ENCODE data around the gene PPP1R13L. TPM values are rescaled to one million over a fixed set of nuclear protein-coding genes. Genes with fewer than 3 reads are reported as not detected.
"Not testable (repeated sequence)": the region's sequence is repeated elsewhere in the genome, so short reads cannot be mapped to it uniquely, and the experiment has no call there.

Gene PPP1R13L
- total RNA-seq, 6 experiments from 2014 or later, result 10.2 to 24.7 (median 22.2) TPM

GRCh38 chr19:45439569-45440258, 34.8 kb upstream of the PPP1R13L start:
- peak; percentile 100 for TF ChIP-seq CTCF (IDR thresholded peaks at IDR 0.05)
- Mint-ChIP-seq H3K36me3 (ENCODE audit: low read depth) (no peaks in the 10 kb centered on the region), H3K4me1 (ENCODE audit: low read depth) (peaks cover 38% of the 10 kb centered on the region), H3K27ac (peak overlapping the region; percentile 82), H3K9me3 (no peaks in the 10 kb centered on the region), H3K4me3 (peak overlapping the region; percentile 59), H3K27me3 (ENCODE audit: insufficient read depth) (peaks cover 8% of the 10 kb centered on the region)
- peak; percentile 84 for DNase-seq

GRCh38 chr19:45439190-45439568, 34.3 kb upstream of the PPP1R13L start:
- Mint-ChIP-seq H3K9me3 (no peaks in the 10 kb centered on the region), H3K4me3 (0 out of 2 replicates have a peak overlapping the region, but pooled peaks have one; percentile 17), H3K4me1 (ENCODE audit: low read depth) (peaks cover 33% of the 10 kb centered on the region), H3K27ac (peak overlapping the region; percentile 36), H3K27me3 (ENCODE audit: insufficient read depth) (peaks cover 4% of the 10 kb centered on the region; the same call in 1 of the 2 replicates), H3K36me3 (ENCODE audit: low read depth) (no peaks in the 10 kb centered on the region)
- no peak for DNase-seq
- TF ChIP-seq CTCF (IDR thresholded peaks at IDR 0.05), result no peak

GRCh38 chr19:45437328-45437727, 32.5 kb upstream of the PPP1R13L start:
- Mint-ChIP-seq H3K27me3 (ENCODE audit: insufficient read depth) (peaks cover under 1% of the 10 kb centered on the region; the same call in 1 of the 2 replicates), H3K4me3 (no peak overlapping the region), H3K4me1 (ENCODE audit: low read depth) (peaks cover 17% of the 10 kb centered on the region)

GRCh38 chr19:45432543-45432942, 27.7 kb upstream of the PPP1R13L start:
- not testable (repeated sequence) for H3K9me3 Mint-ChIP-seq; H3K36me3 Mint-ChIP-seq (ENCODE audit: low read depth); H3K4me3 Mint-ChIP-seq; DNase-seq; H3K27ac Mint-ChIP-seq; H3K27me3 Mint-ChIP-seq (ENCODE audit: insufficient read depth)
- H3K4me1 Mint-ChIP-seq (ENCODE audit: low read depth), result peaks cover 19% of the 10 kb centered on the region

More at GRCh38 chr19:45437328-45437727, 32.5 kb upstream of the PPP1R13L start:
- no peak for TF ChIP-seq CTCF (IDR thresholded peaks at IDR 0.05)
- DNase-seq, result no peak
- Mint-ChIP-seq H3K27ac (no peak overlapping the region), H3K36me3 (ENCODE audit: low read depth) (no peaks in the 10 kb centered on the region), H3K9me3 (no peaks in the 10 kb centered on the region)

GRCh38 chr19:45431008-45431407, 26.1 kb upstream of the PPP1R13L start:
- H3K4me1 Mint-ChIP-seq (ENCODE audit: low read depth), result peaks cover 28% of the 10 kb centered on the region
- not testable (repeated sequence) for H3K27me3 Mint-ChIP-seq (ENCODE audit: insufficient read depth); H3K36me3 Mint-ChIP-seq (ENCODE audit: low read depth); DNase-seq; H3K4me3 Mint-ChIP-seq; H3K9me3 Mint-ChIP-seq
- peak overlapping the region; percentile 57 for H3K27ac Mint-ChIP-seq

- Mint-ChIP-seq H3K27ac (peak overlapping the region; percentile 11), H3K4me1 (ENCODE audit: low read depth) (peaks cover 35% of the 10 kb centered on the region)
- DNase-seq; H3K36me3 Mint-ChIP-seq (ENCODE audit: low read depth); H3K4me3 Mint-ChIP-seq; H3K27me3 Mint-ChIP-seq (ENCODE audit: insufficient read depth); H3K9me3 Mint-ChIP-seq: not testable (repeated sequence)
These were observed 25.0 kb upstream of the PPP1R13L start for GRCh38 chr19:45429896-45430295.

- no peak for DNase-seq
- H3K9me3 Mint-ChIP-seq, result no peaks in the 10 kb centered on the region
- peak overlapping the region; percentile 99 for H3K27ac Mint-ChIP-seq
These were observed 23.7 kb upstream of the PPP1R13L start for GRCh38 chr19:45428384-45429231.

More at GRCh38 chr19:45428384-45429231, 23.7 kb upstream of the PPP1R13L start:
- no peaks in the 10 kb centered on the region for H3K36me3 Mint-ChIP-seq (ENCODE audit: low read depth)
- peaks cover 48% of the 10 kb centered on the region for H3K4me1 Mint-ChIP-seq (ENCODE audit: low read depth)
- H3K27me3 Mint-ChIP-seq (ENCODE audit: insufficient read depth), result peaks cover 3% of the 10 kb centered on the region; the same call in 1 of the 2 replicates
- peak overlapping the region; percentile 90 for H3K4me3 Mint-ChIP-seq
- peak; percentile 77 for TF ChIP-seq CTCF (IDR thresholded peaks at IDR 0.05)

Measured in HFFc6 (cell line).